Measurements from ENCODE around the gene PANX2.

- TF ChIP-seq CTCF (conservative IDR thresholded peaks at IDR 0.05; ENCODE audit: low read depth, low read length) (no peak), POLR2A (IDR thresholded peaks at IDR 0.05; ENCODE audit: low read depth, low read length) (no peak), MXI1 (IDR thresholded peaks at IDR 0.05; ENCODE audit: borderline replicate concordance, low read depth, low read length) (no peak), CEBPB (IDR thresholded peaks at IDR 0.05; ENCODE audit: low read depth, low read length) (no peak), BHLHE40 (IDR thresholded peaks at IDR 0.05; ENCODE audit: low read depth, low read length) (no peak)
These were observed 25.7 kb downstream of the PANX2 start for GRCh38 chr22:50196256-50196655.

Data from IMR-90 (cell line).